HEK293 (cell line): ENCODE results near the gene LRBA.

ENCODE experiments used
- CTCF ChIA-PET: fragments of 350-600 bp; formaldehyde crosslinking; extraction: SDS; loops from one replicate; lab custom pipeline; 2021; ENCODE audit warnings: antibody characterized with exemption; lab: Yijun Ruan, JAX
- POLR2A ChIA-PET: fragments of 300-600 bp; formaldehyde crosslinking; extraction: SDS; loops from one replicate; lab custom pipeline; 2020; ENCODE audit warnings: antibody characterized with exemption, inconsistent platforms; lab: Yijun Ruan, JAX
- H3K27ac ChIP-seq: fragments of 200-500 bp; sonication (Bioruptor generic); 2 replicates; pipeline ENCODE4 v1.5.1; 2014; ENCODE audit warnings: low read depth, low read length, control low read depth, inconsistent platforms; ENCODE audit errors: extremely low read depth
- H3K36me3 ChIP-seq, 2 experiments: fragments of 200-500 bp in 1 of 2; sonication (Bioruptor generic) in 1 of 2; 1 replicate in 1 of 2; 2 replicates in 1 of 2; pipeline ENCODE4 v1.5.1; 2014 to 2017; ENCODE audit warnings: inconsistent platforms in 2 of 2, low read length in 2 of 2; ENCODE audit not compliant: control insufficient read depth in 2 of 2, insufficient read depth in 1 of 2
- H3K4me1 ChIP-seq: fragments of 200-500 bp; sonication (Bioruptor generic); 2 replicates; pipeline ENCODE4 v1.5.1; 2014; ENCODE audit warnings: mild to moderate bottlenecking, low read length, inconsistent platforms; ENCODE audit not compliant: control insufficient read depth, insufficient read depth
- H3K4me3 ChIP-seq: 2 replicates; pipeline ENCODE4 v1.5.1; 2011; ENCODE audit warnings: low read depth, mild to moderate bottlenecking, control low read depth, low read length, moderate library complexity
- H3K9me3 ChIP-seq: fragments of 200-500 bp; sonication (Bioruptor generic); 2 replicates; pipeline ENCODE4 v1.5.1; 2014; ENCODE audit warnings: low read depth, low read length, inconsistent platforms; ENCODE audit not compliant: control insufficient read depth, insufficient read depth
- CTCF ChIP-seq: fragments of 450-650 bp; formaldehyde crosslinking; IDR thresholded peaks from 2 replicates; pipeline ENCODE4 v1.5.1; 2016; ENCODE audit warnings: missing biosample characterization, missing genetic modification characterization
- HOXC10 ChIP-seq: sonication (generic); formaldehyde crosslinking; IDR thresholded peaks from 2 replicates; pipeline ENCODE4 v1.8.1; 2023; ENCODE audit warnings: mild to moderate bottlenecking, missing genetic modification reagents
- KLF9 ChIP-seq: fragments of 450-650 bp; formaldehyde crosslinking; IDR thresholded peaks from 2 replicates; pipeline ENCODE4 v1.5.1; 2016; ENCODE audit warnings: missing biosample characterization, missing genetic modification characterization, low read depth
- MZF1 ChIP-seq: fragments of 450-650 bp; formaldehyde crosslinking; IDR thresholded peaks from 2 replicates; pipeline ENCODE4 v1.5.1; 2017; ENCODE audit warnings: missing biosample characterization, missing genetic modification characterization, borderline replicate concordance
- TCF7L2 ChIP-seq: IDR thresholded peaks from 2 replicates; pipeline ENCODE4 v1.6.1; 2011; ENCODE audit warnings: low read depth, mild to moderate bottlenecking, inconsistent platforms, low read length, moderate library complexity, borderline replicate concordance
- YY2 ChIP-seq: fragments of 450-650 bp; formaldehyde crosslinking; IDR thresholded peaks from 2 replicates; pipeline ENCODE4 v1.5.1; 2016; ENCODE audit warnings: missing biosample characterization, missing genetic modification characterization
- ZBTB1 ChIP-seq: fragments of 450-650 bp; formaldehyde crosslinking; IDR thresholded peaks from 2 replicates; pipeline ENCODE4 v1.5.1; 2016; ENCODE audit warnings: missing biosample characterization, missing genetic modification characterization
- ZFP3 ChIP-seq: fragments of 450-650 bp; formaldehyde crosslinking; IDR thresholded peaks from 2 replicates; pipeline ENCODE4 v1.5.1; 2016; ENCODE audit warnings: low read depth, missing biosample characterization, missing genetic modification characterization
- ZNF140 ChIP-seq: fragments of 450-650 bp; formaldehyde crosslinking; IDR thresholded peaks from 2 replicates; pipeline ENCODE4 v1.5.1; 2016; ENCODE audit warnings: missing biosample characterization, missing genetic modification characterization
- ZNF2 ChIP-seq: fragments of 450-650 bp; formaldehyde crosslinking; IDR thresholded peaks from 2 replicates; pipeline ENCODE4 v1.5.1; 2016; ENCODE audit warnings: missing biosample characterization, missing genetic modification characterization
- ZNF324 ChIP-seq: fragments of 450-650 bp; formaldehyde crosslinking; IDR thresholded peaks from 2 replicates; pipeline ENCODE4 v1.5.1; 2016; ENCODE audit warnings: missing biosample characterization, missing genetic modification characterization
- ZNF335 ChIP-seq: fragments of 450-650 bp; formaldehyde crosslinking; conservative IDR thresholded peaks from 2 replicates; pipeline ENCODE4 v1.5.1; 2016; ENCODE audit warnings: missing biosample characterization, missing genetic modification characterization
- ZNF404 ChIP-seq: fragments of 450-650 bp; formaldehyde crosslinking; IDR thresholded peaks from 2 replicates; pipeline ENCODE4 v1.5.1; 2017; ENCODE audit warnings: missing biosample characterization, missing genetic modification characterization
- ZNF514 ChIP-seq: fragments of 450-650 bp; formaldehyde crosslinking; IDR thresholded peaks from 2 replicates; pipeline ENCODE4 v1.5.1; 2016; ENCODE audit warnings: missing biosample characterization, missing genetic modification characterization
- ZNF585B ChIP-seq: fragments of 450-650 bp; formaldehyde crosslinking; IDR thresholded peaks from 2 replicates; pipeline ENCODE4 v1.5.1; 2016; ENCODE audit warnings: missing biosample characterization, missing genetic modification characterization
- ZSCAN5A ChIP-seq: fragments of 450-650 bp; formaldehyde crosslinking; IDR thresholded peaks from 2 replicates; pipeline ENCODE4 v1.5.1; 2016; ENCODE audit warnings: missing biosample characterization, missing genetic modification characterization
- ZXDB ChIP-seq: fragments of 450-650 bp; formaldehyde crosslinking; IDR thresholded peaks from 2 replicates; pipeline ENCODE4 v1.5.1; 2016; ENCODE audit warnings: missing biosample characterization, missing genetic modification characterization

LRBA gene

GRCh38 chr4:150855981-150856510, 159.0 kb downstream of the LRBA start:
- no peaks in the 10 kb centered on the region for H3K9me3 ChIP-seq
- TF ChIP-seq CTCF (tag by site-specific recombination): no peak
- TF ChIP-seq, all 188 proteins: peak for 0
- Histone ChIP-seq H3K4me1 (no peaks in the 10 kb centered on the region), H3K4me3 (no peak overlapping the region), H3K36me3 (peaks cover 0 to 7% of the 10 kb centered on the region in 2 experiments; a peak in 1 of 3 replicates), H3K27ac (no peak overlapping the region)
- ChIA-PET CTCF (interaction anchor here (0.6 to 0.7 kb wide), 2 partner anchors 11 to 251 kb away, joined by 3 read pairs; no protein-coding TSS in a partner anchor), POLR2A (no interaction called here)

- TF ChIP-seq MZF1 (tag by site-specific recombination) (no peak), YY2 (tag by site-specific recombination) (no peak), ZNF335 (no peak), HOXC10 (CRISPR knock-in tag) (no peak), KLF9 (tag by site-specific recombination) (no peak), ZNF2 (tag by site-specific recombination) (no peak), ZNF140 (tag by site-specific recombination) (no peak)
- H3K4me3 ChIP-seq: no peak overlapping the region
- no peaks in the 10 kb centered on the region for H3K9me3 ChIP-seq
- H3K27ac ChIP-seq: no peak overlapping the region
- peaks cover 0 to 7% of the 10 kb centered on the region in 2 experiments for H3K36me3 ChIP-seq
- CTCF ChIA-PET: interaction anchor here (0.6 kb wide), 3 partner anchors 29 to 834 kb away, joined by 3 to 4 read pairs (median 3); no protein-coding TSS in a partner anchor
- no peaks in the 10 kb centered on the region for H3K4me1 ChIP-seq
- POLR2A ChIA-PET: no interaction called here
Measured at GRCh38 chr4:150854600-150854999, 160.5 kb downstream of the LRBA start.

- no peak overlapping the region for H3K27ac ChIP-seq
- TF ChIP-seq TCF7L2: no peak
- no peak for TF ChIP-seq HOXC10 (CRISPR knock-in tag)
- TF ChIP-seq ZNF514 (tag by site-specific recombination): no peak
- TF ChIP-seq ZNF585B (tag by site-specific recombination): no peak
- TF ChIP-seq ZNF324 (tag by site-specific recombination): no peak
- no peak for TF ChIP-seq ZBTB1 (tag by site-specific recombination)
- TF ChIP-seq ZSCAN5A (tag by site-specific recombination): no peak
- no peak for TF ChIP-seq ZNF404 (tag by site-specific recombination)
- TF ChIP-seq ZFP3: no peak
- CTCF ChIA-PET: interaction anchor here (0.6 kb wide), 2 partner anchors 28 to 833 kb away, joined by 3 read pairs; no protein-coding TSS in a partner anchor
- no peaks in the 10 kb centered on the region for H3K9me3 ChIP-seq
- H3K36me3 ChIP-seq: peaks cover 0 to 12% of the 10 kb centered on the region in 2 experiments
- no peaks in the 10 kb centered on the region for H3K4me1 ChIP-seq
- POLR2A ChIA-PET: no interaction called here
- H3K4me3 ChIP-seq: no peak overlapping the region
Measured at GRCh38 chr4:150853882-150854281, 161.2 kb downstream of the LRBA start.

- H3K36me3 ChIP-seq: peaks cover 3 to 12% of the 10 kb centered on the region in 2 experiments
- POLR2A ChIA-PET: no interaction called here
- no peak overlapping the region for H3K4me3 ChIP-seq
- no peak overlapping the region for H3K27ac ChIP-seq
- CTCF ChIA-PET: interaction anchor here (0.8 kb wide), 1 partner anchor 11 kb away, joined by 3 read pairs; no protein-coding TSS in a partner anchor
- no peak for TF ChIP-seq ZXDB
- H3K9me3 ChIP-seq: no peaks in the 10 kb centered on the region
- no peaks in the 10 kb centered on the region for H3K4me1 ChIP-seq
Measured at GRCh38 chr4:150852216-150852615, 162.9 kb downstream of the LRBA start.
